GM12878 (cell line): Measurements from ENCODE around the gene GALE. TPM values are rescaled to one million over a fixed set of nuclear protein-coding genes. Genes with fewer than 3 reads are reported as not detected.

Source experiments
- CHD1 ChIP-seq: IDR thresholded peaks from 2 replicates; pipeline ENCODE4 v1.6.1; 2012; ENCODE audit warnings: low read depth, low read length, improper control_type of control experiment
- CREB1 ChIP-seq: IDR thresholded peaks from 2 replicates; pipeline ENCODE4 v1.6.1; 2012; ENCODE audit warnings: low read depth, mild to moderate bottlenecking, inconsistent platforms
- ESRRA ChIP-seq: IDR thresholded peaks from 2 replicates; pipeline ENCODE4 v1.6.1; 2012; ENCODE audit warnings: mild to moderate bottlenecking, low read length, improper control_type of control experiment
- HDGF ChIP-seq: fragments of 450-650 bp; IDR thresholded peaks from 2 replicates; pipeline ENCODE4 v1.6.1; 2016; ENCODE audit warnings: antibody characterized with exemption
- JUND ChIP-seq: IDR thresholded peaks from 2 replicates; pipeline ENCODE4 v1.6.1; 2012; ENCODE audit warnings: low read depth, mild to moderate bottlenecking, low read length, improper control_type of control experiment, moderate library complexity
- MYC ChIP-seq: IDR thresholded peaks from 2 replicates; pipeline ENCODE4 v1.6.1; 2011; ENCODE audit warnings: mild to moderate bottlenecking, low read length, moderate library complexity, inconsistent platforms; ENCODE audit not compliant: insufficient read depth, insufficient replicate concordance, insufficient read length, severe bottlenecking
- NFYA ChIP-seq: IDR thresholded peaks from 2 replicates; pipeline ENCODE4 v1.6.1; 2011; ENCODE audit warnings: low read depth, mild to moderate bottlenecking, low read length, improper control_type of control experiment, borderline replicate concordance
- NR2C2 ChIP-seq: IDR thresholded peaks from 2 replicates; pipeline ENCODE4 v1.6.1; 2011; ENCODE audit warnings: borderline replicate concordance, low read depth; ENCODE audit not compliant: control insufficient read depth, insufficient read length
- RAD21 ChIP-seq: IDR thresholded peaks from 2 replicates; pipeline ENCODE4 v1.6.1; 2011; ENCODE audit warnings: mild to moderate bottlenecking, low read depth, low read length, moderate library complexity; ENCODE audit not compliant: insufficient read depth
- STAT3 ChIP-seq: IDR thresholded peaks from 2 replicates; pipeline ENCODE4 v1.6.1; 2011; ENCODE audit warnings: low read depth, low read length, improper control_type of control experiment
- YBX1 ChIP-seq: fragments of 450-650 bp; IDR thresholded peaks from 2 replicates; pipeline ENCODE4 v1.6.1; 2016; ENCODE audit warnings: antibody characterized with exemption
- YY1 ChIP-seq: IDR thresholded peaks from 2 replicates; pipeline ENCODE4 v1.6.1; 2011; ENCODE audit warnings: low read depth, mild to moderate bottlenecking, low read length
- ZBED1 ChIP-seq: IDR thresholded peaks from 2 replicates; pipeline ENCODE4 v1.6.1; 2016; ENCODE audit warnings: borderline replicate concordance
- ZSCAN29 ChIP-seq: fragments of 450-650 bp; IDR thresholded peaks from 2 replicates; pipeline ENCODE4 v1.6.1; 2017; ENCODE audit warnings: mild to moderate bottlenecking, moderate library complexity
- ZZZ3 ChIP-seq: IDR thresholded peaks from 2 replicates; pipeline ENCODE4 v1.6.1; 2011; ENCODE audit warnings: low read depth; ENCODE audit not compliant: control insufficient read depth, insufficient read length
- polyA plus RNA-seq, 11 experiments: library from polyadenylated mRNA; depleted of rRNA in 4 of 11; unstranded in 6 of 11; stranded (reverse) in 5 of 11; fragments of >200 nt; fragmentation: Nextera tagmentation in 4 of 11; fragmentation: Illumina TruSeq in 1 of 11; extraction: Ambion mirVana in 4 of 11; extraction: Trizol in 1 of 11; gene quantifications; 1 replicate in 1 of 11; 2 replicates in 10 of 11; pipeline versions ENCODE4 v1.2.1 to v1.2.3, GENCODE V29; 2011 to 2016; ENCODE audit warnings: inconsistent platforms in 2 of 11, missing spikeins in 2 of 11, low read depth in 1 of 11
- total RNA-seq, 4 experiments: library from RNA; depleted of rRNA in 3 of 4; stranded (reverse); fragments of >200 nt in 3 of 4; fragmentation: Illumina TruSeq in 1 of 4; extraction: Trizol in 1 of 4; gene quantifications; 2 replicates each; pipeline versions ENCODE4 v1.2.1 to v1.2.3, GENCODE V29; 2013 to 2021

GALE gene
- total and polyA plus RNA-seq, 10 of the 15 experiments (the other 5 are each of a cell fraction or from before 2014, with no cell fraction given), result 4.2 to 93.7 (median 40.4) TPM

- peak; percentile 79 for TF ChIP-seq RAD21
- TF ChIP-seq NFYA, result no peak
- TF ChIP-seq ZZZ3, result no peak
- TF ChIP-seq ESRRA, result no peak
- peak; percentile 81 for TF ChIP-seq YY1
- TF ChIP-seq HDGF, result 0 out of 2 replicates have a peak, but pooled peaks have one; percentile 41
- TF ChIP-seq CREB1, result no peak
- no peak for TF ChIP-seq NR2C2
- TF ChIP-seq YBX1, result no peak
- TF ChIP-seq ZBED1, result no peak
- no peak for TF ChIP-seq JUND
- TF ChIP-seq CHD1, result no peak
- TF ChIP-seq STAT3, result no peak
- TF ChIP-seq ZSCAN29, result no peak
- no peak for TF ChIP-seq MYC
These were observed 10.4 kb upstream of the GALE start (continued) for GRCh38 chr1:23810818-23811540.
